CD14-positive monocyte (primary cell): Measurements from ENCODE around the gene STKLD1. TPM values are rescaled to one million over a fixed set of nuclear protein-coding genes. Genes with fewer than 3 reads are reported as not detected.

Source experiments
- DNase-seq, 3 donors: peaks; one replicate each; pipeline ENCODE4 v3.0.0-alpha.2; 2011 to 2022
- H2AFZ ChIP-seq: 2 replicates; pipeline ENCODE4 v1.6.0; 2012; ENCODE audit warnings: mild to moderate bottlenecking, low read depth, low read length, inconsistent platforms; ENCODE audit not compliant: insufficient read depth, poor library complexity, severe bottlenecking
- H3K27ac ChIP-seq, 2 donors: 1 replicate in 1 of 2; 2 replicates in 1 of 2; pipeline ENCODE4 v1.5.1; 2012 to 2013; ENCODE audit warnings: low read length in 2 of 2, control low read depth in 1 of 2, inconsistent platforms in 1 of 2, low read depth in 1 of 2, mild to moderate bottlenecking in 1 of 2
- H3K27me3 ChIP-seq, 2 donors: one replicate each; pipeline versions ENCODE4 v1.6.0 to v1.6.1; 2011 to 2013; ENCODE audit warnings: low read length in 2 of 2; ENCODE audit not compliant: control insufficient read depth in 2 of 2, insufficient read depth in 2 of 2
- H3K36me3 ChIP-seq, 2 donors: replicated peaks in 1 of 2; 1 replicate in 1 of 2; 2 replicates in 1 of 2; pipeline versions ENCODE4 v1.5.1 to v1.6.1; 2012 to 2013; ENCODE audit warnings: low read length in 2 of 2, control low read depth in 1 of 2, inconsistent platforms in 1 of 2, mild to moderate bottlenecking in 1 of 2; ENCODE audit not compliant: insufficient read depth in 2 of 2, control insufficient read depth in 1 of 2
- H3K4me1 ChIP-seq, 2 donors: 1 replicate in 1 of 2; 2 replicates in 1 of 2; pipeline versions ENCODE4 v1.5.1 to v1.6.1; 2012 to 2013; ENCODE audit warnings: low read length in 2 of 2, control low read depth in 1 of 2, inconsistent platforms in 1 of 2, mild to moderate bottlenecking in 1 of 2, moderate library complexity in 1 of 2; ENCODE audit not compliant: insufficient read depth in 2 of 2, control insufficient read depth in 1 of 2
- H3K4me2 ChIP-seq: replicated peaks from 2 replicates; pipeline ENCODE3; 2012; ENCODE audit warnings: low read length, moderate library complexity, mild to moderate bottlenecking; ENCODE audit not compliant: poor library complexity, severe bottlenecking; ENCODE audit errors: extremely low read depth
- H3K4me3 ChIP-seq, 3 experiments: fragments of 200-600 bp in 1 of 3; sonication (generic) in 1 of 3; replicated peaks in 1 of 3; 1 replicate in 2 of 3; 2 replicates in 1 of 3; pipeline ENCODE4 v1.5.1; 2011 to 2013; ENCODE audit warnings: low read length in 3 of 3, mild to moderate bottlenecking in 3 of 3, control low read depth in 2 of 3, low read depth in 2 of 3, inconsistent platforms in 1 of 3, moderate library complexity in 1 of 3
- H3K79me2 ChIP-seq: 2 replicates; pipeline ENCODE4 v1.6.0; 2012; ENCODE audit warnings: mild to moderate bottlenecking, control low read depth, inconsistent platforms, low read length, moderate library complexity; ENCODE audit not compliant: insufficient read depth
- H3K9ac ChIP-seq: 2 replicates; pipeline ENCODE4 v1.6.0; 2017; ENCODE audit warnings: low read length, mild to moderate bottlenecking; ENCODE audit not compliant: insufficient read depth, poor library complexity, severe bottlenecking
- H3K9me3 ChIP-seq, 2 donors: replicated peaks in 1 of 2; 1 replicate in 1 of 2; 2 replicates in 1 of 2; pipeline versions ENCODE4 v1.5.1 to v1.6.1; 2012 to 2013; ENCODE audit warnings: low read length in 2 of 2, control low read depth in 1 of 2; ENCODE audit not compliant: control insufficient read depth in 1 of 2, insufficient read depth in 1 of 2
- H4K20me1 ChIP-seq: 2 replicates; pipeline ENCODE4 v1.6.0; 2012; ENCODE audit warnings: mild to moderate bottlenecking, low read length, control low read depth, moderate library complexity; ENCODE audit not compliant: insufficient read depth
- H3K27ac Mint-ChIP-seq, 7 donors: one replicate each; pipeline ENCODE4 v1.8.0; 2020; ENCODE audit warnings: mild to moderate bottlenecking in 7 of 7, mixed read lengths in 7 of 7, moderate library complexity in 6 of 7, inconsistent platforms in 2 of 7
- H3K27me3 Mint-ChIP-seq, 3 donors: one replicate each; pipeline ENCODE4 v1.8.0; 2021 to 2022; ENCODE audit warnings: low read depth in 3 of 3, mild to moderate bottlenecking in 3 of 3, mixed read lengths in 3 of 3, moderate library complexity in 3 of 3, inconsistent platforms in 1 of 3
- H3K36me3 Mint-ChIP-seq, 2 donors: one replicate each; pipeline ENCODE4 v1.8.0; 2020; ENCODE audit warnings: mixed read lengths in 2 of 2, inconsistent platforms in 1 of 2, mild to moderate bottlenecking in 1 of 2
- H3K4me1 Mint-ChIP-seq: one replicate; pipeline ENCODE4 v1.8.0; 2020; ENCODE audit warnings: mild to moderate bottlenecking, mixed read lengths
- H3K4me3 Mint-ChIP-seq, 2 donors: one replicate each; pipeline ENCODE4 v1.8.0; 2020; ENCODE audit warnings: mild to moderate bottlenecking in 2 of 2, mixed read lengths in 2 of 2, moderate library complexity in 1 of 2
- H3K9me3 Mint-ChIP-seq, 7 donors: one replicate each; pipeline ENCODE4 v1.8.0; 2020 to 2022; ENCODE audit warnings: mixed read lengths in 7 of 7, mild to moderate bottlenecking in 6 of 7, moderate library complexity in 6 of 7, inconsistent platforms in 2 of 7
- whole genome bisulfite sequencing: methylation state at CpG from one replicate; pipeline ENCODE4 v1.1.5; 2013; ENCODE audit warnings: missing lambda C conversion rate; ENCODE audit not compliant: insufficient coverage; 5-methylcytosine and 5-hydroxymethylcytosine counted together
- intact Hi-C, 2 donors: fragments of 100-400 bp; cut with micrococcal nuclease; formaldehyde crosslinking; loops; one replicate each; pipeline versions ENCODE4 v1.15.0 to v1.15.1; 2023
- polyA plus RNA-seq, 3 donors: library from polyadenylated mRNA; depleted of rRNA in 1 of 3; unstranded in 2 of 3; stranded (reverse) in 1 of 3; fragments of 300-500 nt in 2 of 3; fragments of >200 nt in 1 of 3; fragmentation: Illumina TruSeq in 2 of 3; gene quantifications; 1 replicate in 2 of 3; 2 replicates in 1 of 3; pipeline ENCODE4 v1.2.3, GENCODE V29; 2012 to 2021
- TF ChIP-seq, protein P1 (sequence below): fragments of 200-600 bp; IDR thresholded peaks from one replicate; pipeline ENCODE4 v1.8.0; 2022; ENCODE audit warnings: antibody characterized with exemption, mild to moderate bottlenecking

The STKLD1 gene
- polyA plus RNA-seq, 3 donors, result 0.27 TPM; not detected in 2

DNA sequence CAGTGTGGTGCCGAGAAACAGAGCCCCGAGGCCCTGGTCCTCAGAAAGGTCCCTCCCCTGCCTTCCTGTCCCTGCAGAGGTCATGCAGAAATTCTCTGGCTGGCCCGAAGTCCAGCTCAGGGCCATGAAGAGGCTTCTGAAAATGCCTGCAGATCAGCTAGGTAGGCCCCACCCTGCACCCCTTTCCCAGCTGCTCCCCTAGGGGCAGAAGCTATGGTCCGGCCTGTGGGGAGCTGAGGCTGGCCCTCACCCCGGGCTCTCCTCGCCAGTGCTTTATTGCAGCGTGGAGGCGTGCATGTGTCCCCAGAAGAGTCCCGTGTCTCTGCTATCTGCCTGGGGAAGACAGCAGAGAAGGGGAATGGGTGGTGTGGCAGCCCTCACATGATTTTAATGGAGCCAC is 21.7 kb downstream of the STKLD1 start:
- DNase-seq, result no peak
- no peaks in the 10 kb centered on the region for H3K27me3 ChIP-seq
- peaks cover 2% of the 10 kb centered on the region for H4K20me1 ChIP-seq
- Mint-ChIP-seq H3K9me3 (no peaks in the 10 kb centered on the region), H3K36me3 (no peaks in the 10 kb centered on the region), H3K4me1 (no peaks in the 10 kb centered on the region), H3K4me3 (no peak overlapping the region), H3K27ac (no peak overlapping the region), H3K27me3 (peaks cover 0 to 18% (median 10%) of the 10 kb centered on the region in 3 donors)
- TF ChIP-seq, protein P1, sequence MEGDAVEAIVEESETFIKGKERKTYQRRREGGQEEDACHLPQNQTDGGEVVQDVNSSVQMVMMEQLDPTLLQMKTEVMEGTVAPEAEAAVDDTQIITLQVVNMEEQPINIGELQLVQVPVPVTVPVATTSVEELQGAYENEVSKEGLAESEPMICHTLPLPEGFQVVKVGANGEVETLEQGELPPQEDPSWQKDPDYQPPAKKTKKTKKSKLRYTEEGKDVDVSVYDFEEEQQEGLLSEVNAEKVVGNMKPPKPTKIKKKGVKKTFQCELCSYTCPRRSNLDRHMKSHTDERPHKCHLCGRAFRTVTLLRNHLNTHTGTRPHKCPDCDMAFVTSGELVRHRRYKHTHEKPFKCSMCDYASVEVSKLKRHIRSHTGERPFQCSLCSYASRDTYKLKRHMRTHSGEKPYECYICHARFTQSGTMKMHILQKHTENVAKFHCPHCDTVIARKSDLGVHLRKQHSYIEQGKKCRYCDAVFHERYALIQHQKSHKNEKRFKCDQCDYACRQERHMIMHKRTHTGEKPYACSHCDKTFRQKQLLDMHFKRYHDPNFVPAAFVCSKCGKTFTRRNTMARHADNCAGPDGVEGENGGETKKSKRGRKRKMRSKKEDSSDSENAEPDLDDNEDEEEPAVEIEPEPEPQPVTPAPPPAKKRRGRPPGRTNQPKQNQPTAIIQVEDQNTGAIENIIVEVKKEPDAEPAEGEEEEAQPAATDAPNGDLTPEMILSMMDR, result no peak
- intact Hi-C loops, result no loop called here
- no peaks in the 10 kb centered on the region for H3K9me3 ChIP-seq
- no peaks in the 10 kb centered on the region for H3K4me1 ChIP-seq
- no peak overlapping the region for H3K9ac ChIP-seq
- no peak overlapping the region for H3K4me2 ChIP-seq
- H2AFZ ChIP-seq, result no peak overlapping the region
- H3K36me3 ChIP-seq, result peaks cover 0 to under 1% of the 10 kb centered on the region in 2 donors
- no peaks in the 10 kb centered on the region for H3K79me2 ChIP-seq
- no peak overlapping the region for H3K4me3 ChIP-seq
- 81% methylated on average over 6 of the region's 9 CpGs for WGBS
- no peak overlapping the region for H3K27ac ChIP-seq

DNA sequence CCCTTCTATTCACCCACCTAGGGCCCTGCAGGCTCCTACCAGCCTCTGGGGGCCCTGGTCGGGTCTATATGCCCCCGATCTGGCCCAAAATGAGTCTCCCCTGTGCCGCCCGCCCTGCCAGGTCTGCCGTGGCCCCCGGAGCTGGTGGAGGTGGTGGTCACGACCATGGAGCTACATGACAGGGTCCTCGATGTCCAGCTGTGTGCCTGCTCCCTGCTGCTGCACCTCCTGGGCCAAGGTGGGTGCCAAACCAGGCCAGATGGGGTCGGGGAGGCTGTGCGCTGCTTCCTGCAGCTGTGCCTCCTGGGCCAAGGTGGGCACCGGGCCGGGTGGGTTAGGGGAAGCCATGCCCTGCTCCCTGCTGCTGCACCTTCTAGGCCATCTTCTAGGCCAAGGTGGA is 24.1 kb downstream of the STKLD1 start:
- Histone ChIP-seq H2AFZ (no peak overlapping the region), H3K27ac (no peak overlapping the region), H3K9ac (no peak overlapping the region), H3K4me3 (no peak overlapping the region), H3K27me3 (no peaks in the 10 kb centered on the region), H3K4me2 (no peak overlapping the region), H3K9me3 (no peaks in the 10 kb centered on the region), H3K36me3 (peaks cover 19% of the 10 kb centered on the region in 2 donors), H3K79me2 (no peaks in the 10 kb centered on the region), H3K4me1 (no peaks in the 10 kb centered on the region), H4K20me1 (peaks cover 3% of the 10 kb centered on the region)
- no peak for DNase-seq
- TF ChIP-seq, protein P1, result no peak
- WGBS, result 91% methylated on average over 11 of the region's 12 CpGs
- H3K4me1 Mint-ChIP-seq, result no peaks in the 10 kb centered on the region
- no peaks in the 10 kb centered on the region for H3K9me3 Mint-ChIP-seq
- H3K27me3 Mint-ChIP-seq, result peaks cover 1 to 8% (median 4%) of the 10 kb centered on the region in 3 donors
- H3K36me3 Mint-ChIP-seq, result peaks cover 6 to 13% of the 10 kb centered on the region in 2 donors
- intact Hi-C loops, result loop anchor here in 1 of 2 donors (10.0 kb wide), 1 partner anchor 165 kb away; no protein-coding TSS in a partner anchor
- no peak overlapping the region for H3K4me3 Mint-ChIP-seq
- H3K27ac Mint-ChIP-seq, result no peak overlapping the region
